ENCODE measurements around the gene GABBR2. TPM values are rescaled to one million over a fixed set of nuclear protein-coding genes. Genes with fewer than 3 reads are reported as not detected.

Gene GABBR2
- polyA plus RNA-seq, 1 of the 3 experiments (the other 2 are of a cell fraction) = not detected

DNA sequence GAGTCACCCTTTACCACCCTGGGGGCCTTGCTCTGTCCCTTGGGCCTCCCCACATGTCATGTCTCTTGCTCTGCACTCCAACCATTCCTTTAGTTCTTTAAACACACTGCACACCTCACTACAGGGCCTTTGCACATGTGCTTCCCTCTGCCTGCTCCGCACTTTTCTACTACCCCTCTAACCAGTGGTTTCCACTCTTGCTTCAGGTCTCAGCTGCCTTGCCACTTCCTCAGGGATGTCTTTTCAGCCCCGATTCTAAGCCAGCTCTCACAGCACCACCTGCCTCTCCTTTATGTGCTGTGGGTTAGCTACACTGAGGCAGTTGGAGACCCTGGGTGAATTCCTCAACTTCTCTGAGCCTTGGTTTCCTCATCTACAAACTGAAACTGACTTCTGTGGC is 34.6 kb upstream of the GABBR2 start:
- H2AFZ ChIP-seq (ENCODE audit: low read depth) = no peak overlapping the region
- DNase-seq = no peak
- H3K79me2 ChIP-seq (ENCODE audit: insufficient read depth) = no peaks in the 10 kb centered on the region
- TF ChIP-seq, protein P1, sequence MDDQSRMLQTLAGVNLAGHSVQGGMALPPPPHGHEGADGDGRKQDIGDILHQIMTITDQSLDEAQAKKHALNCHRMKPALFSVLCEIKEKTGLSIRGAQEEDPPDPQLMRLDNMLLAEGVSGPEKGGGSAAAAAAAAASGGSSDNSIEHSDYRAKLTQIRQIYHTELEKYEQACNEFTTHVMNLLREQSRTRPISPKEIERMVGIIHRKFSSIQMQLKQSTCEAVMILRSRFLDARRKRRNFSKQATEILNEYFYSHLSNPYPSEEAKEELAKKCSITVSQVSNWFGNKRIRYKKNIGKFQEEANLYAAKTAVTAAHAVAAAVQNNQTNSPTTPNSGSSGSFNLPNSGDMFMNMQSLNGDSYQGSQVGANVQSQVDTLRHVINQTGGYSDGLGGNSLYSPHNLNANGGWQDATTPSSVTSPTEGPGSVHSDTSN (IDR thresholded peaks at IDR 0.05) = no peak
- TF ChIP-seq GATA2 (CRISPR knock-in tag; IDR thresholded peaks at IDR 0.05) = no peak
- ChIA-PET POLR2A (no interaction called here), CTCF (interaction anchor here (1.8 kb wide), 1 partner anchor 32 kb away, joined by 9 read pairs; no protein-coding TSS in a partner anchor)
- no peak overlapping the region for H3K4me3 ChIP-seq (ENCODE audit: low read depth in 2 of 2, low read length in 1 of 2)
- H3K36me3 ChIP-seq (replicated peaks in 1 of 2; ENCODE audit: control insufficient read depth in 1 of 2, insufficient read depth in 2 of 2, low read length in 1 of 2) = peaks cover 22 to 26% of the 10 kb centered on the region in 2 experiments
- H3K27ac ChIP-seq (ENCODE audit: low read depth in 2 of 2, low read length in 1 of 2) = no peak overlapping the region
- no peaks in the 10 kb centered on the region for H3K9me3 ChIP-seq
- WGBS (ENCODE audit: low lambda C conversion rate) = 97% methylated on average over 2 of the region's 2 CpGs
- no peak overlapping the region for H3K4me2 ChIP-seq
- H3K4me1 ChIP-seq (ENCODE audit: control insufficient read depth in 1 of 2, insufficient read depth in 2 of 2, low read depth in 1 of 2, low read length in 1 of 2) = peaks cover 8 to 11% of the 10 kb centered on the region in 2 experiments; a peak in 3 of 4 replicates
- no peaks in the 10 kb centered on the region for H3K27me3 ChIP-seq (ENCODE audit: insufficient read depth)
- no peak overlapping the region for H3K9ac ChIP-seq
- peaks cover 6% of the 10 kb centered on the region; the same call in 1 of the 2 replicates for H4K20me1 ChIP-seq (ENCODE audit: insufficient read depth)
- H3F3A ChIP-seq (replicated peaks; ENCODE audit: insufficient read depth) = peaks cover 5% of the 10 kb centered on the region
- no peaks in the 10 kb centered on the region for H3K9me2 ChIP-seq

DNA sequence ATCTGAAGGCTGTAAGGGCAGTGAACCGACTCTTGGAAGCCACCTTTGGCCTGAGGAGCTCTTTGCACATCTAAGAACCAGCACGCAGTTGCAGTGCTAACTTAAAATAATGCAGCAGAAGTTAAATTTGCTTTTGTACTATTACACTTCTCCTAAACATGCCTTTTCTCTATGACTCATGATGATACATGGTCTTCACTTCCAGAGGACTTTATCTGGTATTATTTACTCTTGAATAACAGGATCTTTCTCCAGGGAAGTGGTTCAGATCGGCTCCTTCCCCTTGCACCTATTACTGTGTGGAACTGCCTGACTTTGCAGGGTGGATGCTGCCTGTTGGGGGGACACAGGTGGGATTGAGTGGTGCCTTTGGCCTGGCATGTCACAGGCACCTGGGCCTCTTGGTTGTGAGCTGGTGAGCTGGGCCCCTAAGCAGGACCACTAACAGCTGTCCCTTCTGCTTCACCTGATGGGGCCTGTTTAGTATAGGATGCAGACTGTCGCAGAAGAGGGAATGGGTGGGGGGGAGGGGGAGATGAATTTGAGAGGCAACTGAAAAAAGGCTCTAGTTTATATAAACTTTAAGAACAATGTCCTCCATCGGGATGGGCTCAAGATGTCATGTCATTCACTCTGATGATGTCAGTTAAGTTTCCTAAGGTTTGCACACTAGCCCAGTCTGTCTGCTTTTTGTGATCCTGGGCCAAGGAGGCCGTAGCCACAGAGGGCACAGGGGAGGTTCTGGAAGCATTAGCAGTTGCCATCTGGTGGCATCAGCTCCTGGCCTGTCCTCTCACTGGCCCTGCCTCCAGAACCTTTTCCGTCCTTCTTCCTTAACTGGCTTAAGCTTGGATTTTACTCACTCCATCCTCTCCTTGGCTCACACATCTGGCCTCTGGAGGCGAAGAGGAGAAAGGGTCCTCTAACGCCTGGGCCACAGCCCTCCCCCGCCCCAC is 33.9 kb upstream of the GABBR2 start:
- Histone ChIP-seq H3K9me2 (no peaks in the 10 kb centered on the region), H3K27ac (ENCODE audit: low read depth in 2 of 2, low read length in 1 of 2) (no peak overlapping the region; a peak in 1 of 4 replicates), H3K4me1 (ENCODE audit: control insufficient read depth in 1 of 2, insufficient read depth in 2 of 2, low read depth in 1 of 2, low read length in 1 of 2) (peaks cover 8 to 11% of the 10 kb centered on the region in 2 experiments; a peak in 3 of 4 replicates), H4K20me1 (ENCODE audit: insufficient read depth) (peaks cover 6% of the 10 kb centered on the region; the same call in 1 of the 2 replicates), H2AFZ (ENCODE audit: low read depth) (no peak overlapping the region), H3K4me3 (ENCODE audit: low read depth in 2 of 2, low read length in 1 of 2) (no peak overlapping the region), H3F3A (replicated peaks; ENCODE audit: insufficient read depth) (peaks cover 5% of the 10 kb centered on the region), H3K9me3 (no peaks in the 10 kb centered on the region; the same call in 1 of the 2 replicates), H3K4me2 (0 out of 2 replicates have a peak overlapping the region, but pooled peaks have one; percentile 28), H3K79me2 (ENCODE audit: insufficient read depth) (no peaks in the 10 kb centered on the region), H3K9ac (no peak overlapping the region), H3K36me3 (replicated peaks in 1 of 2; ENCODE audit: control insufficient read depth in 1 of 2, insufficient read depth in 2 of 2, low read length in 1 of 2) (peaks cover 22 to 26% of the 10 kb centered on the region in 2 experiments), H3K27me3 (ENCODE audit: insufficient read depth) (no peaks in the 10 kb centered on the region)
- 80% methylated on average over 9 of the region's 10 CpGs for WGBS (ENCODE audit: low lambda C conversion rate)
- TF ChIP-seq GABPA (IDR thresholded peaks at IDR 0.05; ENCODE audit: low read depth) = no peak
- no peak for TF ChIP-seq TAF1 (IDR thresholded peaks at IDR 0.05; ENCODE audit: borderline replicate concordance, low read depth, low read length)
- no peak for TF ChIP-seq NFIC (IDR thresholded peaks at IDR 0.05; ENCODE audit: borderline replicate concordance)
- no peak for TF ChIP-seq POLR2AphosphoS5 (IDR thresholded peaks at IDR 0.05; ENCODE audit: low read depth, low read length)
- TF ChIP-seq JUND (IDR thresholded peaks at IDR 0.05) = 0 out of 2 replicates have a peak, but pooled peaks have one; percentile 10
- TF ChIP-seq FOSL2 (IDR thresholded peaks at IDR 0.05; ENCODE audit: borderline replicate concordance, low read depth) = peak; percentile 58; the same call in 1 of the 2 replicates
- no peak for TF ChIP-seq MXI1 (IDR thresholded peaks at IDR 0.05; ENCODE audit: low read depth, low read length)
- ChIA-PET POLR2A (no interaction called here), CTCF (interaction anchor here (1.8 to 2.1 kb wide), 2 partner anchors 33 to 427 kb away, joined by 9 read pairs; no protein-coding TSS in a partner anchor)
- no peak for DNase-seq
